Renal pelvis (tissue), 12 donors: Measurements from ENCODE around the gene CPD. TPM values are rescaled to one million over a fixed set of nuclear protein-coding genes. Genes with fewer than 3 reads are reported as not detected.
"Not testable (repeated sequence)": the region's sequence is repeated elsewhere in the genome, so short reads cannot be mapped to it uniquely, and the experiment has no call there.

Experiments used
- DNase-seq: peaks from one replicate; pipeline ENCODE4 v3.0.0-alpha.2; 2013
- long read RNA-seq, 16 experiments: transcript quantifications; one replicate each; lab custom pipeline, GENCODE V29; 2026
- polyA plus RNA-seq, 3 donors: library from polyadenylated mRNA; unstranded; fragments of 120-200 nt; gene quantifications; one replicate each; pipeline ENCODE4 v1.2.1, GENCODE V29; 2013; ENCODE audit not compliant: insufficient read length in 3 of 3

CPD gene
- 10 to 100 TPM; 86.8 to 91.6 (median 88.9) TPM for polyA plus RNA-seq
- long read RNA-seq, donor 1, full-length matches to known transcripts: 7 of 7 reads
- long read RNA-seq, donor 1, partial matches to known transcripts: 0 of 7 reads
- long read RNA-seq, donor 1, other reads (novel, unspliced or antisense): 0 of 7 reads
- long read RNA-seq, donor 2, full-length matches to known transcripts: 6 of 28 reads
- long read RNA-seq, donor 2, partial matches to known transcripts: 22 of 28 reads
- long read RNA-seq, donor 2, other reads (novel, unspliced or antisense): 0 of 28 reads
- long read RNA-seq, donor 3, full-length matches to known transcripts: 8 of 13 reads
- long read RNA-seq, donor 3, partial matches to known transcripts: 5 of 13 reads
- long read RNA-seq, donor 3, other reads (novel, unspliced or antisense): 0 of 13 reads
- long read RNA-seq, donor 4, full-length matches to known transcripts: 4 of 11 reads
- long read RNA-seq, donor 4, partial matches to known transcripts: 7 of 11 reads
- long read RNA-seq, donor 4, other reads (novel, unspliced or antisense): 0 of 11 reads
- long read RNA-seq, donor 5, full-length matches to known transcripts: 5 of 5 reads
- long read RNA-seq, donor 5, partial matches to known transcripts: 0 of 5 reads
- long read RNA-seq, donor 5, other reads (novel, unspliced or antisense): 0 of 5 reads
- long read RNA-seq, donor 6, full-length matches to known transcripts: 18 of 23 reads
- long read RNA-seq, donor 6, partial matches to known transcripts: 5 of 23 reads
- long read RNA-seq, donor 6, other reads (novel, unspliced or antisense): 0 of 23 reads
- long read RNA-seq, donor 7, full-length matches to known transcripts: 10 of 21 reads
- long read RNA-seq, donor 7, partial matches to known transcripts: 11 of 21 reads
- long read RNA-seq, donor 7, other reads (novel, unspliced or antisense): 0 of 21 reads
- long read RNA-seq, donor 8, full-length matches to known transcripts: 6 of 6 reads
- long read RNA-seq, donor 8, partial matches to known transcripts: 0 of 6 reads
- long read RNA-seq, donor 8, other reads (novel, unspliced or antisense): 0 of 6 reads
- long read RNA-seq, donor 9, full-length matches to known transcripts: 15 of 15 reads
- long read RNA-seq, donor 9, partial matches to known transcripts: 0 of 15 reads
- long read RNA-seq, donor 9, other reads (novel, unspliced or antisense): 0 of 15 reads
- long read RNA-seq, donor 10, full-length matches to known transcripts: 10 of 15 reads
- long read RNA-seq, donor 10, partial matches to known transcripts: 5 of 15 reads
- long read RNA-seq, donor 10, other reads (novel, unspliced or antisense): 0 of 15 reads
- long read RNA-seq, donor 11, partial matches to known transcripts: 13 of 14 reads
- long read RNA-seq, donor 11, other reads (novel, unspliced or antisense): 0 of 14 reads
- long read RNA-seq, donor 12, full-length matches to known transcripts: 10 of 22 reads
- long read RNA-seq, donor 12, partial matches to known transcripts: 12 of 22 reads
- long read RNA-seq, donor 12, other reads (novel, unspliced or antisense): 0 of 22 reads
- long read RNA-seq, donor 13, full-length matches to known transcripts: 4 of 11 reads
- long read RNA-seq, donor 13, partial matches to known transcripts: 7 of 11 reads
- long read RNA-seq, donor 13, other reads (novel, unspliced or antisense): 0 of 11 reads
- long read RNA-seq, donor 14: 0 reads
- long read RNA-seq, donor 15: 0 reads
- long read RNA-seq, donor 16, full-length matches to known transcripts: 3 of 3 reads
- long read RNA-seq, donor 16, partial matches to known transcripts: 0 of 3 reads
- long read RNA-seq, donor 16, other reads (novel, unspliced or antisense): 0 of 3 reads

- DNase-seq: peak; percentile 96
Observed at GRCh38 chr17:30378825-30379302, at the start of gene CPD. Gene CPD (plus strand): TSS chr17:30378927. CDS start chr17:30378981, 54 bp downstream.

GRCh38 chr17:30332057-30332542 lies 46.6 kb upstream of the CPD start:
- DNase-seq: no peak

GRCh38 chr17:30333503-30334360 lies 45.0 kb upstream of the CPD start, which contains the start of gene TMIGD1:
Gene TMIGD1 (minus strand): TSS chr17:30334057. CDS start chr17:30332133, 1,924 bp downstream.
- no peak for DNase-seq

DNA sequence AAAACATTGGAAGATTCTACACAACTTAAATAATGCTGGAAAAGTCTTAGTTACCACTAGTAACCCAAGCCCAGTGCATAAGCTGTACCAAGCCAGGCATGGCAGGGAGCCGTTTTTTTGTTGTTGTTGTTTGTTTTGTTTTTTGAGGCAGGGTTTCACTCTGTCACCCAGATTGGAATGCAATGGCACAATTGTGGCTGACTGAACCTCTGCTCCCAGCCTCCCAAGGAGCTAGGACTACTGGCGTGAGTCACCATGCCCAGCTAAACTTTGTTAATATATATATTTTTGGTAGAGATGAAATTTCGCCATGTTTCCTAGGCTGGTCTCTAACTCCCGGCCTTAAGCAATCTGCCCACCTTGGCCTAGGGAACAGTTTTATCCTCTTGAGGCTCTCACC lies 44.3 kb upstream of the CPD start:
- DNase-seq: no peak

DNA sequence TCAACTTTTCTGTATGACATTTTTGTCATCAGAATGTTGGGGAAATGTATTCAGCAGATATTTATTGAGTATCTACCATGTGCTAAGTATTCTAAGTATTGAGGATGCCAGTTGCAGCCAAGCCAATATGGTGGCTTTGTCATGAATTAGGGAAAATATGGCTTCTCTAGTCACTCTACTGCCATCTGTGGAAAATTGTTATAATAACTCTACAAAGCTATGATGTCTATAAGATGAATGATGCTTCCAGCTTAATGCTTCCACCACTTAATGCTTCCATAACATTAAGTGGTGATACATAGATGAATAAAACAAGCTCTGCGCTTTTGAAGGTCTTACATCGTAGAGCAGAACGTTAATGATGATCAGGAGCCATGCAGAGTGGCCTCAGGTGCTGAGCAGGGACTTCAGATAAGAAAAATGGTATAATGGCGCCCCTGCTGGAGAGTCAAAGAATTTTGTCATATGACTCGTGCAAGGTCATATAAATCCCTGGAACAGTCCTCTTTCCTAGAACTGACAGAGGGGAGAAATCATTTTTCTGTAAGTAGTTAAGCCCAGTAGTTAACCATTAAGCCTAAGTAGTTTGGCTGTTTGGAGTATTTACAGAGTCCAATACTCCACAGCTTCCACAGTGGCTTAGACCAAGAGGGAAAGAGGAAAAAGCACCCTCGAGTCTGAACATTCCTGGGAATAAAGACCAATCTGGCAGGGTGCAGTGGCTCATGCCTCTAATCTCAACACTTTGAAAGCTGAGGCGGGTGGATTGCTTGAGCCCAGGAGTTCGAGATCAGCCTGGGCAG lies 42.2 kb upstream of the CPD start:
- peak; percentile 26 for DNase-seq

DNA sequence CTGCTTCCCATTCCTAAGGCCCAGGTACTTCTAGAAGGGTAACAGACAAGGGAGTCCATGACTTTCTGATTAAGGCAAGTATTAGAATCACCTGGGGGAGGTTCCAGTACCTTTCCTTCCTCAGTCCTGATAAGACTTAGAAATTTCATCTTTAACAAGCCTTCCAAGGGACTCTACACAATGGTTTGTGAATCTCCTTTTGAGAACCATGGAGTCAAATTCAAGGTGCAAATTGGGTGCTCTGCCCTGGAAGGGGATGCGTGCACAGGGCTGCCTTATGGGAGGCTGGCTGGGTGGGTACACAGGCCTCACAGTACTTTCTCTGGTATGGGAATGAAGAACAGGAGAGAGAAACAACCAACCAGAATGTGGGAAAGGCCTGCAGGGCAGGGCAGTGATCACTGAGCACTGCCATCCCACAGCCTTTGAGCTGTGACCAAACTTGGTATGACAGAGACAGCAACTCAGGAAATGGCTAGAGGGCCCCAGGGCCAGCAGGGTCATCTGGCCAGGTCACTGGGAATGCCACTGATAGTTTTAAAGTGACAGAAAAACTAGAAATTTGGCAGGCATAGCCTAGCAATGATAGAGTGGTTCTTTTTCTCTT lies 41.2 kb upstream of the CPD start:
- DNase-seq: no peak

- DNase-seq: no peak
Observed at GRCh38 chr17:30339086-30339485, 39.6 kb upstream of the CPD start.

- no peak for DNase-seq
Observed at GRCh38 chr17:30340801-30341356, 37.8 kb upstream of the CPD start.

DNA sequence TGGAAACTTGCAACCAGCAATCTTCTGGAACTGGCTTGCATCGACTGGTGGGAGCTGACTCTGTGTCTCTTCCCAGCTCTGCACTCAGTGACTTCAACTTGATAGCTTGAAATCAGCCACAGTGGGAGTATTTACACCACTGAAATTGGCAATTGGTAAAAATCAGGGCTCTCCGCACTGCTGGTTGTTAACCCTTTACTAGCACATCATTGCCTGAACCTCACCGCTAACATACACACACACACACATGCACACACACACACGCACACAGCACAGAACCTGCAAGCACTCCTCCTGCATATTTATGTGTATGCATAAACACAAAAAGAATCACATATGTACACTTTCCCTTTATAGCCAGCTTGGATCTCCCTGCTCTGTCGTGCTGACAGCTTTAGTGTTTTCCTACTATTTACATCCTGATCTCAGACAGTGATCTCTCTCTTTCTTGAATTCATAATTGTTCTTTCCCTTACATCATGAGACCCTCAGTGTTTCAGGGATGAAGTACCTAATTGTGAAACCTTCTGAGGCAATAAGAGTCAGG lies 37.0 kb upstream of the CPD start:
- no peak for DNase-seq

- DNase-seq: not testable (repeated sequence)
Observed at GRCh38 chr17:30343244-30343643, 35.5 kb upstream of the CPD start.

- DNase-seq: peak; percentile 42
Observed at GRCh38 chr17:30343796-30344195, 34.9 kb upstream of the CPD start.

DNA sequence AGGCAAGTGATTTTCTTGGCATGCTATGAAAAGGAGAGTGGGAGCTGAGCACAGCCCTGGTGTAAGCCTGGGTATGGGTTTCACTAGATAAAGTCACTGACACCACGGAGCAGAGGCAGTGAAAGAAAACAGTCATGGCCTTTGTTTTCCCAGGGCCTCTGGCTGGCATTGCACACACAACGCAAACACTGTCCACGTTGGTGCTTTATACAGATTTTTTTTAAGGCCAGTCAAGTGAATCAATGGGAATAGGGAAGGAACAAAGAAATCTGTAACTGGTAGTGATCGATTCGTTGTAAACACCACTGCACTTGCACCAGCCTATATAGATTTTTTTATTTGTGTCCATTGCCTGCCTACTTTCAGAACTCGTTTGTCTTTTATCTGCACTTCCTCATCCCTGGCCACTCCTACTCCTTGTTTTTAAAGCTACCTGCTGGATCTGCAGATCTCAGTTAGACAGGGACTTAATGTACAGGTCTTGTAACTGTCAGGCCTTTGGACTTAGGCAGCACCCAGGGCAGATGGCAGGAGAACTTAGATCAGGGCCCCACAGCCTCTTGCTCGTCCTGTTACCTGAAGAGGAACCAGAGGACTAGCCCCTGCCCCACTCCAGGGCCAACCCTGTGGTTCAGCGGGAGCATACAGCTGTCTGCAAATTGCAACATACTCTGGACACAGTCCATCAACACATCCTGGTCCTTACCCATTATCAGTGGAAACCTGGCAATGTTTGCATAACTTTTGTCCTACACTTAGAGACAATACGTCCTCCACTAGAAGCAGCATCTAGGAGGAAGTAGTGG lies 34.2 kb upstream of the CPD start:
- peak; percentile 49 for DNase-seq

DNA sequence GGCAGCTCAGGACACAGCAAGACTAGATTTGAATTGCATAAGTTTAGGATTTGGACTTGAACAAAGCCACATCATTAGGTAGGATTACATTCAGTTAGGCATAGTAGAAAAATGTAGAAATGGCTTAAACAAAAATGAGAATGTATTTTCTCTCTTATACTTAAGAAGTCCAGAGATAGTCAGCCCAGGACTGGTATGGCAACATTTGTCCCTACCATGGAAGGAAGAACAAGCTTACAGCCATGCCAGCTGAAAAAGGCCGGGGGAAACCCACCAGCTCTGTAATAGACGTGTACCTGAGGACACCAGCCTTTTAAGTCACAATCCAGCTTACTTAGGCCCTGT lies 33.7 kb upstream of the CPD start:
- DNase-seq: no peak

DNA sequence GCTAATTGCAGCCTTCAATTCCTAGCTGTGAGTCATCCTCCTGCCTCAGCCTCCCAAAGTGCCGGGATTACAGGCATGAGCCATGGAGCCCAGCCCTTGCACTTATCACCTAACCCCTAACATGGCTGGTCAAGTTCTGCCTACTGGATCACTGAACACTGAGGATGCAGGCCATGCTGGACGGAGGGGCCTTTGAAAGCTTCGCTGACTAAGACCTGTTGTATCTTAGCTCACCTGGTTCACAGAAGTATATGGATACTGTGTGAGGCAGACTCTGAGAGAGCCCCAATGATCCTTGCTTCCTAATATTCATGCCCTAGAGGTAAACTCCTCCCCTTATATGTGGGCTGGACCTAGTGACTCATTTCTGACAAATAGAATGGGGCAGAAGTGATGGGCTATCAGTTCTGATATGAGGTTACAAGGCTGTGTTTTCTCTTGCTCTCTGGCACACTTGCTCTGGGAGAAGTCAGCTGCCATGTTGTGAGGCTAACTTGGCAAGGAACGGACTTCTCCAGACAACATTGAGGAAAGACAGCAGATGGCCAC lies 33.1 kb upstream of the CPD start:
- no peak for DNase-seq

- DNase-seq: no peak
Observed at GRCh38 chr17:30346221-30346795, 32.4 kb upstream of the CPD start.

- no peak for DNase-seq
Observed at GRCh38 chr17:30347488-30347887, 31.2 kb upstream of the CPD start.
